HG02981 (cell line): ENCODE measurements around the gene KCNIP3.

Source experiments
- ATAC-seq: cut with Tn5 transposase; IDR thresholded peaks from one replicate; pipeline ENCODE4 v1.9.1; 2021; ENCODE audit warnings: mild to moderate bottlenecking, moderate library complexity; ENCODE audit not compliant: unreplicated experiment

Gene KCNIP3

DNA sequence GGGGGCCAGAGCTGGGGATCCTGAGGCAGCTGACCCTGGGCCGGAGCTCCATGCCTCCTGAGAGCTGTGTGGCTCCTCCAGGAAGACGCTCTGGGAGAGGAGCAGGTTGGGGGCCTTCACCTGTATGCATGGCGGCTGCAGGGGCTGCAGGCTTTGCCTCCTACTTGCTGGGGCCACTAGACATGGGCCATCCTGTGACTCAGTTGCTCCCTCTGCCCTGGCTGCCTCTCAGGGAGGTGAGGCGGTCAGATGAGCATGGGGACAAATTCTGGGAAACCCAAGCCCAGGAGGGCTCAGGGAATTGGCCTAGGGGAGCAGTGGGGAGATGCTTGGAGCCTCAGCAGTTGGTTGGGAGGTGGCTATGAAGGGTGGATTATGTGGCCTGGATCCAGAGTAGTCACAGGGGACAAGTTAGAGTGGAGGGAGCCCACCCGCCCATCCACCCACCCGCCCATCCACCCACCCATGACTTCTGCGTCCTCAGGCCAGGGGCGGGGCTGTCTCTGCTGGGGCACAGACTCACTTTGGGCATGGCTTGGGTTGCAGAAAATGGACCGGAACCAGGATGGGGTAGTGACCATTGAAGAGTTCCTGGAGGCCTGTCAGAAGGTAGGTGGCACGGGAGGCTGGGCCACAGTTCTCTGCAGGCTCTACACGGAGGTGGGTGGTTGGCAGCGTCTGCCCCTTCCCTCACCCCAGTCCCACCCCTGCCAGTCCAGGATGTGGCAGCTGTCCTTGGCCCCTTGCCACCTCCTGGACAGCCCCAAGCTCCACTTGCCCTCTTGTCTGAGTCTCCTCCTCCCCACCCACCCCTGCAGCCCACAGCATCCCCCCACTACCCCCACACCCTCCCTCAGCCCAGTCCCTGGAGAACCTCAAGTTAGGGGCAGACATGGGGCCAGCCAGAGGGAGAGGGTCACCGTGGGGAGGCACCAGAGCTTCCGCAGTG lies 85.8 kb downstream of the KCNIP3 start:
- ATAC-seq: no peak

DNA sequence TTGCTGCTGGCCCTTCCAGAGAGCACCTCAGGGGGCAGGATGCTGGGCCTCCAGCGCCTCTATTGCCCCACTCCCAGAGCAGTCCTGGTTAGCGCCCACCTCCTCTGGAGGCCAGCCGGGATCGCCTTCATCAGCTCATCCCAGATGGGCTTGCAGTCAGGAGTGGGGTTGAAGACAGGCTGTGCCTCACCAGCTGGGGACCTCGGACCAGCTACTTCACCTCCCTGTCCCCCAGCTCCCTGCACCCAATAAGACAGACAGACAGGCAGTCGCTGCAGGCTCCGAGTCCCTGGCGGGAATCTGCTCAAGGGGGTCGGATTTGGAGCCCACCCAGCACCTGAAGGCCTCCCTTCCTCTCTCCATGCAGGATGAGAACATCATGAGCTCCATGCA lies 86.5 kb downstream of the KCNIP3 start:
- ATAC-seq: no peak

DNA sequence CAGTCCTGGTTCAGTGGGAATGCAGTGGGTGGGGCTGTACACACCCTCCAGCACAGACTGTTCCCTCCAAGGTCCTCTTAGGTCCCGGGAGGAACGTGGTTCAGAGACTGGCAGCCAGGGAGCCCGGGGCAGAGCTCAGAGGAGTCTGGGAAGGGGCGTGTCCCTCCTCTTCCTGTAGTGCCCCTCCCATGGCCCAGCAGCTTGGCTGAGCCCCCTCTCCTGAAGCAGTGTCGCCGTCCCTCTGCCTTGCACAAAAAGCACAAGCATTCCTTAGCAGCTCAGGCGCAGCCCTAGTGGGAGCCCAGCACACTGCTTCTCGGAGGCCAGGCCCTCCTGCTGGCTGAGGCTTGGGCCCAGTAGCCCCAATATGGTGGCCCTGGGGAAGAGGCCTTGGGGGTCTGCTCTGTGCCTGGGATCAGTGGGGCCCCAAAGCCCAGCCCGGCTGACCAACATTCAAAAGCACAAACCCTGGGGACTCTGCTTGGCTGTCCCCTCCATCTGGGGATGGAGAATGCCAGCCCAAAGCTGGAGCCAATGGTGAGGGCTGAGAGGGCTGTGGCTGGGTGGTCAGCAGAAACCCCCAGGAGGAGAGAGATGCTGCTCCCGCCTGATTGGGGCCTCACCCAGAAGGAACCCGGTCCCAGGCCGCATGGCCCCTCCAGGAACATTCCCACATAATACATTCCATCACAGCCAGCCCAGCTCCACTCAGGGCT lies 87.9 kb downstream of the KCNIP3 start:
- ATAC-seq: no peak

DNA sequence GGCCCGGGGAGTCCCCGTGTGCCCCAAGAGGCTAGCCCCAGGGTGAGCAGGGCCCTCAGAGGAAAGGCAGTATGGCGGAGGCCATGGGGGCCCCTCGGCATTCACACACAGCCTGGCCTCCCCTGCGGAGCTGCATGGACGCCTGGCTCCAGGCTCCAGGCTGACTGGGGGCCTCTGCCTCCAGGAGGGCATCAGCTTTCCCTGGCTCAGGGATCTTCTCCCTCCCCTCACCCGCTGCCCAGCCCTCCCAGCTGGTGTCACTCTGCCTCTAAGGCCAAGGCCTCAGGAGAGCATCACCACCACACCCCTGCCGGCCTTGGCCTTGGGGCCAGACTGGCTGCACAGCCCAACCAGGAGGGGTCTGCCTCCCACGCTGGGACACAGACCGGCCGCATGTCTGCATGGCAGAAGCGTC lies 88.4 kb downstream of the KCNIP3 start:
- no peak for ATAC-seq

DNA sequence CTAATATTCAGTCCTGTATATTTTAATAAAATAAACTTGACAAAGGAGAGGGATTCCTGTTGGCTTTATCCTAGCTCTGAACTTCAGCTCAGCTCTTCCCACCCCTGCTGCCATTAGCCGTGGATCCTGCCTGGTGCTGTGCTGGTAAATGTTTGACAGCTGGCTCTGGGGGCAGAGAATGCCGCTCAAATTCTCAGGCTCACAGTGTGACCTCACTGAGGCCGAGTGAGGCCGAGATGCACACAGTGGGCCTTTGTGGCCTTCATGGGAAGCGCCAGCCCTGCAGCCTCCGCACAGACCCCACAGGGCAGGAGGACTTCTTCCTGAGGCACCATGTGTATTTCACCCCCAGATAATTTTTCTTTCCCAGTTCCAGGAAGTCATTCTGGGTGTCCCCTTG lies 88.9 kb downstream of the KCNIP3 start:
- no peak for ATAC-seq

DNA sequence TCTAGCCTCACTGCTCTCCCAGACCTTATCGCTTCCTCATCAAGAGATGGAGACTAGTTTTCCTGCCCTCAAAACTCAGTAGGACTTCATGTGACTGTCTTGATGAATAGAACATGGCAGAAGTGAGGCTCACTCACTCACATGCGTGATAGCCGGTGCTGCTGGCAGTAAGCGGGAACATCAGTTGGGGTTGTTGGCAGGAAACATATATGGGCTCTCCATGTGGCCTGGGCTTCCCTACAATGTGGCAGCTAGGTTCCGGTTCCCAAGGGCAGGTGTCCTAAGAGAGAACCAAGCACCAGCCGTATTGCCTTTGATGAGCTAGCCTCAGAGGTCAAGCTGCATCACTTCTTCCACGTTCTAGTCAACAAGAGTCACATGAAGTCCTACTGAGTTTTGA lies 90.2 kb downstream of the KCNIP3 start:
- ATAC-seq: no peak

DNA sequence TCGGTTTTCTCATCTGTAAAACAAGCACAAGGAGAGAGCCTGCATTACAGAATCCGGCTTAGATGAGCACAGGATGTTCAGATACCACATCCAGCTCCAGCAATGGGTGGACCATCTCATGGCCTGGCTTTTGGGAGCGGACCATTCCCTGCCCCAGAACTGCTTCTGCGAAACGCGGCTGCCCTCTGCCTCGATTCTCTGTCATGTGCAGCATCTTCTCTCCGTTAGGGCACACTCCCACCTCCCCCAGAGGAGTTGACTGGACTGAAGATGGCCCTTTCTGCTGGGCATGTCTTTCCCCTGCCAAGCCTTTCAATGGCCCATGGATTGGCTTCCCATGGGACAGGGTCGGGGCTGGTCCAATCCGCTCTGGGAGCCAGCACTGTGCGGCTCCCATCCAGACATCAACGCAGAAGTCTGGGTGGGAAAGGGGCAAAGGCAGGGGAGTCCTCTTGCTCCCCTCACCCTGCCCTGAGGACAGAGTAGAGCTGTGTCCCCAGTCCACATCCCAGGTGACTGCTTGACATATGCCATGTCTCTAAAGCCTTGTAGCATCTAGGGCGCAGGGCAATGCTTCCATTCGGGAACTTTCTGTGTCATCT lies 91.0 kb downstream of the KCNIP3 start:
- no peak for ATAC-seq

DNA sequence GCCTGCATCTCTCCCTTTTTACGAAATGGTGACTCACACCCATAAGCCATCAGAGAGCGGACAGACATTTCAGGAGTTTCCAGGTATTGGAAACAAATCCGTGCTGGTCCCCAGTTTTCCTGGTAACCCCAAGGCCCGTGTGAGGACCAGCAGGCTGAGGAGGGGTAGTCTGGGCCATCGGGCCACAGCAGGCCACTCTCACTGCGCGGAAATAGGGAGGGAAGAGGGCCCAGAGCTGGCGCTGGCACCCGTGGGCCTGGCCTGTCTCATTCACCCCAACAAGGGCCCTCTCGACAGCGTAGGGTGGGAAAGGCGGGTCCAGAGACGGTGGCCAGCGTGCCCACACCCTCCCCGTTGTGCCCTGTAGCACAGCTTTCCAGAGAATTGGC lies 91.7 kb downstream of the KCNIP3 start:
- ATAC-seq: no peak

DNA sequence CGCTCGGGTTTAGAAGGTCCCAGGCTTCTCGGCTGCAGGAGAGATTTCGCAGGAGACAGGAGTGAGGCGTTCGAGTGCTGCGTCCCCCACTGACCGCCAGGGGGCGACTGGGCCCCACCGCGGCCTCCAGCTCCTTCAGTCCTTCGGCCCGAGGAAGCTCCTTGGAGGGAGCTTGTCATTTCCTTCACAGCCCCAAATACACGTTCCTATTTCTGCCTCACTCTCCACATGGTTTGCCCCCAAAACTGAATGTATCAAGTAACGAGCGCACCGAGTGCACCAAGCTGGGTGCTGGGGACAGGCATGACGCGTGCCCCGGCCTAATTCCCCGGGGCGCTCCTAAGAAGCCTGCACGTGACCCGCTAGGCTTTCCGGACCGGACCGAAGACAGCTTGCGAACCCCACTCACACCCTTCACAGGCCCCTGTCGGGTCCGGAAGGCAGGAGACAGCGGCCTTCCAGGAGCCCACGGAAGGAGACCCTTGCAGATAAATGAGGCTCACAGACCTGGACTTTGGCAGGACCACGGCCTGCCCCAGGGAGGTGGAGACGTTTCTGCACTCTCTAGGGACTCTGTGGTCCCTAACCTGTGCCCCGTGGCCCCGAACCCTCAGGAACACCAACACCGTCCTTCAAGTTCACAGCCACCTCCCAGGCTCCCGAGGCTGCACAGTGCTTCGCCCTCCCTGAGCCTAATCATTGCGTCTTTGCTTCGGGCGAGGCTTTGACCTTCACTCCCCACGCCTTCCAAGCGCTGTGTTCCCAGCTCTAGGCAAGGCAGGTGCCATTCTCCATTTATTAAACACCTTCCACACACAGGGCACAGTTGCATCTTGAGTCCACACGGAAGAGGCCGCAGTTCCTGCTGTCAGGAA lies 92.3 kb downstream of the KCNIP3 start:
- ATAC-seq: peak; percentile 75

DNA sequence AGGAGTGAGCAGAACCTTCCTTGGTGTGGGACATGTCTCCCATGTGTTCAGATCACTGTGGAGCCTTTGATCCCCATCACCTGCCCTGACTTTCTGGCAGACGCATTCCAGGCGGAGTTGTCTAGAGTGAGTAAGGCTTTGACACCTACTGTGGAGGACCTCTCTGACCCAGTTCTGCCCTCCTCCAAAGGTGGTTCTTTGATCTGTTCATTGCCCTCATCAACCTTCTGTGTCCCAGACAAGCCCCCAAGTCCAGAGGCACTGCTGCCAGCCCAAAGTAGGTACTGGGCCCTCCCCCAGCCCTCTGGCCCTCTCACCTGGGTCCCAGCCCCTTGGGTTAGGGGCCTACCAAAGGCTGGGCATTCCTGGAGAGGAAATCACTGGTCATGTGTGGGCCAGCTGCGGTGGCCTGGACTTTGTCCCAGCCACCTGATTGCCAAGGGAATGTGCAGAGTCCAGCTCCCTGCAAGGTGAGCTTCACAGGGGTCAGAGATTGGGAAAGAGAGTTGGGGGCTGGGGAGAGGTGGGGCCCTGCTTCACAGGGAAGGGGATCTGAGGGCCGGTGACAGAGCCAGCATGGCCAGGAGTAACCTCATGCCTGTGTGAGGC lies 93.2 kb downstream of the KCNIP3 start:
- ATAC-seq: no peak

DNA sequence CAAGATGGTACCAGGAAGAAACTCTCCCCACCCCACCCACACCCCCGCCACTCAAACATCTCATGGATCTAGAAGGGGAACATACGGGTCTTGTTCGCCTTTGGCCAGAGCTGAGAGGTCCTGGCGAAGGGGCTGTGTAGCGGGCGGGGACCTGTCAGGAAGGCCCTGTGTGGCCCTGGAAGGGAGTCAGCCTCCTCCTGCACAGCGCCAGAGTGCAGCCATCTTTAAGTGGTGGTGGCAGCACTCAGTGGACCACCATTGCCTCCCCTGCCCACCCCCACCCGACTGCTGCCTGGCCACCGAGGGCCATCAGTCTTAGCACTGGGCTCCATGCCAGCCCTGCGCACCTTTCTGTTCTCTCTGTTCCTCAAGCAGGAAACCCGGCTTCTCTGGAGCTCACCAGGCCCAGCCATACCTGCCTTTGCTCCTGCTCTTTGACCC lies 93.8 kb downstream of the KCNIP3 start:
- ATAC-seq: no peak

DNA sequence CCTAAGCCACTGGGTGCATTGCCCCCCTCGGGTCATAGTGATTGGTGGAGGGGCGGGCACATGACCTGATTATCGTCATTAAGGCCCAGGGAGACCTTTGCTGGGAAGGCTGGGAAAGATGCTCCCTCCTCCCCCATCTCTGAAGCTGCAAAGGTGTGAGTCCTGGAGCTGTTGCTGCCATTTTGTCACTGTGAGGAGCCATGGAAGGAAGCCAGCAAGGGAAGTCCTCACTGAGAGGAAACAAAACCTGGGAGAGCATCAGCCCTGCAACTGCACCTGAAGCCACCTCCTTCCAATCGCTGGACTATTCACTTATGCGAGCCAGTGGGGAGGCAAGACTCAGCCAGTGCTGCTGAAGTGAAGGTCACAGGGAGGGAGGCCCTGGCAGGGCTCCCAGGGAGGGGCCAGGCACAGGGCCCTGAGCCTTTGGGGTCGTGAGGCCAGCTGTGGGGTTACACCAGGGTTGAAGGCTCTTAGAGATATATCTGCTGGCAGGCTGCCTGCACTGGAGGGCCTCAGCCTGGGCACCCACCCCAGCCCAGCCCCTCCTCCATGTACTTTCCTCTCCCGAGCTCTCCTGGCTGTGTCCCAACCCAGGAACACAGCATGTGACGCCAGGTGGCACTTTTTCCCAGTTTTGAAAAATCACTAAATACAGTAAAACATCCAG lies 94.6 kb downstream of the KCNIP3 start:
- ATAC-seq: no peak

DNA sequence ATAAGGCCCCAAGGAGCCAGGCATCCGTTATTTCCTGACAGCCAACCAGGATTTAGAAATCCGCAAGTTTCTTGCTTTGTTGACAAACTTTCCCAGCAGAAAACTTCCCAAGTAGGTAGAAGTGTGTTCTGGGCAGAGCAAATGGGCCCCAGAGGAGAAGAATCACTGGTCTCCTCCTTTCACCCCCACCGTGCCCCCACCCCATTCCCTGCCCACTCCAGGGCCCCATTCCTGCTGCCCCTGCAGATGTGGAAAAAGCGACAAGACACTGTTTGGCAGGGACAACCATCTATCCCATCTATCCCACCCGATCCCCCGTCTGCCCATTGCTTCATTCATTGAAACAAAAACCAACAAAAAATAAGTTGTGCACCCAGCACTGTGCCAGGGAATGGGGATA lies 95.2 kb downstream of the KCNIP3 start:
- ATAC-seq: no peak

DNA sequence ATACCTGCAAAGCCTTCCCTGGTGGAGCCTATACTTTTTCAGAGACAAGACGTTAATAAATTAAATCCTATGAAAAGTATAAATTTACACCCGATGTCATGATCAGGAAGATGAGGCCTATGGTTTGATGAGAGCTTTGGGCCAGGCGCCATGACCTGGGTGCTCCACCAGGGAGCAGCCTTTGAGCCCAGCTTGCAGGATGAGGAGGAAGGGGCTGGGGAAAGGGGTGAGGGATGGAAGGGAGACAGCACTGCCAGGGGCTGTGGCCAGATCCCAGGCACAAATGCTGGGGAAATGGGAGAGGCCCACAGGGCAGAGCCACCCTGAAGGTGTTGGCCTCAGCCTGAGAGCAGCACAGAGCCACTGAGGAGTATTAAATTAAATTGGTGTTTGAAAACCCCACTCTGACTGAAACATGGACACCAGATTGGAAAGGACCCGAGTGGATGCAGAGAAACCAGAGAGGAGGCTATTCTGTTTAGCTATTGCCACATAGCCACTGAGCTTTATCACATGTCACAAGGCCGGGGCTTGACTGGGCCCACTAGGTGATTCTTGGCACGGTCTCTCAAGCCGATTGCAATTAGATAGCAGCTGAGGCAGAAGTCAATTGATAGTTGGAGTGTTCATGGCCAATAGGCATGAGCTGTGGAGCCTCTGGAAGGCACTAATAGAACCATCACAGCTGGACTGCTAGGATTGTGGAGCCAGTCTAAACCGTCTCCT lies 95.7 kb downstream of the KCNIP3 start:
- no peak for ATAC-seq

DNA sequence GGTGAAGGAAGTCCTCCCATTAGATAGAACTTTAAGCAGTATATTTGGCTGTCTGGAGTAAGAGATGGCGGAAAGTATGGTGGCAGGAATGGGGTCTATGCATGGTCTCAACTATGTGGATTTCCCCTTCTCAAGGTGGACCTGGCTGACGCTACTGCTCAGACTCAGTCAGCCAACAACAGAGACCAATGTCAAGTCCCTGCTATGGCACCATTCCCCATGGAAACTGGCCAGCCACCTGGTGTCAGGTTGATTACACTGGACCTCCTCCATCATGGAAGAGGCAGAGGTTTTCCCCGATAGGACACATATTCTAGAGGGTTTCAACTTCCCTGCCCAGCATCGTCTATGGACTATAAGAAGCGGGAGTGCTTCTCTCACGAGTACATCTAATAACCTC lies 96.8 kb downstream of the KCNIP3 start:
- ATAC-seq: no peak

DNA sequence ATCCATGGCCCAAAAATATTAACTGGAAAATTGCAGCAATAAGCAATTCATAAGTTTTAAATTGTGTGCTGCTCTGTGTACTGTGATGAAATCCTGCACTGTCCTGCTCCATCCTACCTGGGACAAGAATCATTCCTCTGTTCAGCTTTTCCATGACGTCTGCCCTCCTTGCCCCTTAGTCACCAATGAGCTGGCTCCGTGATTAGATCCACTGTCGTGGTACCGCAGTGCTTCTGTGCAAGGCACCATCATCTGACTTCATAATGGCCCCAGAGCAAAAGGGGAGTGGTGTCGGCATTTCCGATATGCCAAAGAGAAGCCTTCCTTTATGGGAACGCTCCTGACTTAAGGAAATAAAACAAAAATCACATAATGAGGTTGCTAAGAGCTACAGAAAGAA lies 101.9 kb downstream of the KCNIP3 start:
- no peak for ATAC-seq

DNA sequence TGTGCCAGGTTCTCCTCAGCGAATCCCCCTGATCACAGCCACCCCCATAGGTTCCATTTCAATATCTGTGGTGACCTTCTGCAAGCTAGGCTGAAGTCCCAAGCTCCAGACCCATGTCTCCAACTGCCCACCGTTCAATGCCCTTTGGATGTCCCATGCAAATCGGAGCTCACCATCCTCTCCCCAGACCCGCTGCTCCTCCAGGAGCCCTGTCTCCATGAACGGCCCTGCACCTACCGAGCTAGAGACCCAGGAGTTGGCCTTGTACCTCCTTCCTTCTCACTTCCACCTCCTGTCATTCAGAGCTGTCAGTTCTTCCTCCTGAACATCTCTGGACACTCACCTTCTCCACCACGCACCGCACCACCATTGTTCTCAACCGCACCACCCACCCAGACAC lies 104.3 kb downstream of the KCNIP3 start:
- no peak for ATAC-seq

DNA sequence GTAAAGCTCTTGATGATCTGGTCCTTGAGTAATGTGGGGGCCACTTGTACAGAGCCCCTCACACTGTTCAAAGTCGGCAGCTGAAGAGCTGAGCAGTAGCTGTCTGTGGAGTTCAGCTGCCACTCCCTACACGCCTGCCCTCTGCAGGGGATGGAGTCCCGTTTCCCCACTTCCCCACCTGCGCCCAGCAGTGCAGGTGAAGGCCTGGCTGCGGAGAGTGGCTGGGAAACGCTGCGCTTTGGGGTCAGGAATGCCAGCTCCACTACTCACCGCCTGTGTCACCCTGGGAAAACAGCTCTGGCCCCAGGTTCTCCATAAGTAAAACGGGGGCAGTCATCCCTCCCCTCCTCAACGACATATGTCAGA lies 104.8 kb downstream of the KCNIP3 start:
- peak; percentile 12 for ATAC-seq
